Loucy (cell line): ENCODE data around the gene ASPDH.

Experiments used
- H2AFZ ChIP-seq: fragments of 200-600 bp; sonication (generic); 2 replicates; pipeline ENCODE4 v1.6.0; 2016; ENCODE audit warnings: antibody characterized with exemption, mild to moderate bottlenecking, low read length, moderate library complexity
- H3F3A ChIP-seq: fragments of 200-600 bp; 2 replicates; pipeline ENCODE4 v1.6.0; 2016; ENCODE audit warnings: antibody characterized with exemption, low read depth, mild to moderate bottlenecking
- H3K27me3 ChIP-seq: fragments of 200-600 bp; sonication (generic); 2 replicates; pipeline ENCODE4 v1.6.1; 2014; ENCODE audit warnings: low read length, mild to moderate bottlenecking; ENCODE audit not compliant: insufficient read depth, poor library complexity, severe bottlenecking
- H3K36me3 ChIP-seq: fragments of 200-600 bp; sonication (generic); 2 replicates; pipeline ENCODE4 v1.6.1; 2016; ENCODE audit warnings: low read length; ENCODE audit not compliant: insufficient read depth
- H3K4me1 ChIP-seq: fragments of 200-600 bp; sonication (generic); 2 replicates; pipeline ENCODE4 v1.5.1; 2014; ENCODE audit warnings: low read length, mild to moderate bottlenecking; ENCODE audit not compliant: insufficient read depth, poor library complexity, severe bottlenecking
- H3K4me2 ChIP-seq: fragments of 200-600 bp; sonication (generic); 2 replicates; pipeline ENCODE4 v1.6.0; 2014; ENCODE audit warnings: antibody characterized with exemption, low read length, low read depth, mild to moderate bottlenecking; ENCODE audit not compliant: poor library complexity, severe bottlenecking
- H3K4me3 ChIP-seq: fragments of 200-600 bp; sonication (generic); 2 replicates; pipeline ENCODE4 v1.5.1; 2014; ENCODE audit warnings: low read length, mild to moderate bottlenecking, mixed read lengths; ENCODE audit not compliant: poor library complexity, severe bottlenecking
- H3K79me2 ChIP-seq: fragments of 200-600 bp; sonication (generic); 2 replicates; pipeline ENCODE4 v1.6.1; 2014; ENCODE audit warnings: low read length; ENCODE audit not compliant: insufficient read depth
- H3K9ac ChIP-seq: fragments of 200-600 bp; sonication (generic); 2 replicates; pipeline ENCODE4 v1.6.0; 2014; ENCODE audit warnings: mild to moderate bottlenecking, low read depth, low read length, moderate library complexity; ENCODE audit not compliant: poor library complexity, severe bottlenecking
- H3K9me2 ChIP-seq: fragments of 200-600 bp; sonication (generic); replicated peaks from 2 replicates; pipeline ENCODE4 v1.6.1; 2016; ENCODE audit warnings: low read depth, low read length, mixed read lengths
- H3K9me3 ChIP-seq: fragments of 200-600 bp; sonication (generic); 2 replicates; pipeline ENCODE4 v1.6.1; 2014; ENCODE audit warnings: mild to moderate bottlenecking, antibody characterized with exemption, low read length, low read depth; ENCODE audit not compliant: insufficient read depth
- H4K20me1 ChIP-seq: fragments of 200-600 bp; sonication (generic); 2 replicates; pipeline ENCODE4 v1.6.0; 2014; ENCODE audit warnings: antibody characterized with exemption, low read length, mild to moderate bottlenecking; ENCODE audit not compliant: insufficient read depth, poor library complexity, severe bottlenecking
- EZH2phosphoT487 ChIP-seq: fragments of 200-600 bp; IDR thresholded peaks from 2 replicates; pipeline ENCODE4 v1.6.1; 2018; ENCODE audit warnings: antibody characterized with exemption, mild to moderate bottlenecking, moderate library complexity, borderline replicate concordance
- TF ChIP-seq, protein P1 (sequence below): fragments of 200-600 bp; sonication (generic); conservative IDR thresholded peaks from 2 replicates; pipeline ENCODE4 v1.5.1; 2014; ENCODE audit warnings: mild to moderate bottlenecking, antibody characterized with exemption, low read length

Gene ASPDH

DNA sequence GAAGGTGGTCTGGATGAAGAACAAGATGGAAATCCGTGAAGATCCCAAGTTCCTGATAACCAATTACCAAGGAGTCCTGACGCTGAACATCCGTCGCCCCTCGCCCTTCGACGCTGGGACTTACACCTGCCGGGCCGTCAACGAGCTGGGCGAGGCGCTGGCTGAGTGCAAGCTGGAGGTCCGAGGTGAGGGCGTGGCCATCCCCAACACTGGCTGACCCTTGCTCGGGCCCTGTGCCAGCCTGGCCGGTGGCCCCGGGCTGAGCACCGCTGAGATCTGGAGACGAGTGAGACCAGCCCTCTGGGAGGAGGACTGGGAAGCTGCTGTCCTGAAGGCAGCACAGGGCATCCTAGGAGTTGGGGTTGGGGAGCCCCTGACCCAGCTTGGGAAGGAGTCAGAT is 49.4 kb downstream of the ASPDH start:
- TF ChIP-seq, protein P1, sequence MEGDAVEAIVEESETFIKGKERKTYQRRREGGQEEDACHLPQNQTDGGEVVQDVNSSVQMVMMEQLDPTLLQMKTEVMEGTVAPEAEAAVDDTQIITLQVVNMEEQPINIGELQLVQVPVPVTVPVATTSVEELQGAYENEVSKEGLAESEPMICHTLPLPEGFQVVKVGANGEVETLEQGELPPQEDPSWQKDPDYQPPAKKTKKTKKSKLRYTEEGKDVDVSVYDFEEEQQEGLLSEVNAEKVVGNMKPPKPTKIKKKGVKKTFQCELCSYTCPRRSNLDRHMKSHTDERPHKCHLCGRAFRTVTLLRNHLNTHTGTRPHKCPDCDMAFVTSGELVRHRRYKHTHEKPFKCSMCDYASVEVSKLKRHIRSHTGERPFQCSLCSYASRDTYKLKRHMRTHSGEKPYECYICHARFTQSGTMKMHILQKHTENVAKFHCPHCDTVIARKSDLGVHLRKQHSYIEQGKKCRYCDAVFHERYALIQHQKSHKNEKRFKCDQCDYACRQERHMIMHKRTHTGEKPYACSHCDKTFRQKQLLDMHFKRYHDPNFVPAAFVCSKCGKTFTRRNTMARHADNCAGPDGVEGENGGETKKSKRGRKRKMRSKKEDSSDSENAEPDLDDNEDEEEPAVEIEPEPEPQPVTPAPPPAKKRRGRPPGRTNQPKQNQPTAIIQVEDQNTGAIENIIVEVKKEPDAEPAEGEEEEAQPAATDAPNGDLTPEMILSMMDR = no peak
- TF ChIP-seq EZH2phosphoT487 = no peak
- no peak overlapping the region for H3K9ac ChIP-seq
- no peaks in the 10 kb centered on the region for H3K4me1 ChIP-seq

DNA sequence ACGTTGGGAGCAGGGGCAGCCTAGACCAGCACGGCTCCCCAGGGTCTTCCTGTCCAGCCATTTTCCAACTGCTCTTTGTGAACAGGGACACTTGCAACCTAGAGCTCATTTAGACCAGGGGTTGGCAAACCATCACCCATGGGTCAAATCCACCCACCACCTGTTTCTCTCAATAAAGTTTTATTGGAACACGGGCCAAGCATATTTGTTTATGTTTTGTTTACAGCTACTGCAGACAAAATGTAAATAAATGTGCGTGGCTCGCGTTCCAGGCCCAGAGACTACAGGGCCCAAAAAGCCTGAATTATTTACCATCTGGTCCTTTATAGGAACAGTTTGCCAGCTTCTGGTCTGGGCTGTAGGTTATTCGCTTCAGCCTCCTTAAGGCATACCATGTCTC is 50.7 kb downstream of the ASPDH start:
- Histone ChIP-seq H3K9ac (no peak overlapping the region), H3K4me3 (no peak overlapping the region), H3K4me1 (no peaks in the 10 kb centered on the region), H3F3A (no peaks in the 10 kb centered on the region), H3K9me2 (no peaks in the 10 kb centered on the region), H2AFZ (no peak overlapping the region), H4K20me1 (no peaks in the 10 kb centered on the region), H3K79me2 (no peaks in the 10 kb centered on the region), H3K4me2 (no peak overlapping the region), H3K9me3 (no peaks in the 10 kb centered on the region), H3K36me3 (no peaks in the 10 kb centered on the region), H3K27me3 (no peaks in the 10 kb centered on the region)
- TF ChIP-seq EZH2phosphoT487 = no peak
- TF ChIP-seq, protein P1 = no peak

More for the DNA sequence above, 49.4 kb downstream of the ASPDH start:
- no peaks in the 10 kb centered on the region for H3K79me2 ChIP-seq
- no peaks in the 10 kb centered on the region for H3F3A ChIP-seq
- H2AFZ ChIP-seq = no peak overlapping the region
- no peaks in the 10 kb centered on the region for H3K9me3 ChIP-seq
- no peaks in the 10 kb centered on the region for H3K36me3 ChIP-seq
- no peak overlapping the region for H3K4me3 ChIP-seq
- H3K9me2 ChIP-seq = no peaks in the 10 kb centered on the region
- no peaks in the 10 kb centered on the region for H4K20me1 ChIP-seq
- no peaks in the 10 kb centered on the region for H3K27me3 ChIP-seq
- no peak overlapping the region for H3K4me2 ChIP-seq
